A549 (cell line): Measurements from ENCODE around the gene LYRM2. TPM values are rescaled to one million over a fixed set of nuclear protein-coding genes. Genes with fewer than 3 reads are reported as not detected.

ENCODE experiments used
- ATAC-seq, 2 experiments: fragments of 200-7000 bp in 1 of 2; fragments of >200 bp in 1 of 2; cut with Nextera tagmentation in 1 of 2; cut with Tn5 transposase in 1 of 2; 3 replicates each; pipeline versions ENCODE4 v1.8.0 to v1.9.1; 2018 to 2020; ENCODE audit warnings: mild to moderate bottlenecking in 1 of 2, moderate library complexity in 1 of 2
- CTCF ChIA-PET: fragments of 300-600 bp; sonication (Branson Sonifier 250); formaldehyde crosslinking; extraction: SDS; loops from one replicate; lab custom pipeline; 2021; ENCODE audit warnings: antibody characterized with exemption, inconsistent platforms; lab: Yijun Ruan, JAX
- POLR2A ChIA-PET: fragments of 350-600 bp; formaldehyde crosslinking; extraction: SDS; loops from one replicate; lab custom pipeline; 2021; ENCODE audit warnings: antibody characterized with exemption, inconsistent platforms; lab: Yijun Ruan, JAX
- DNase-seq, 2 experiments: peaks; one replicate each; pipeline versions ENCODE4 v3.0.0 to v3.0.0-alpha.2; 2011 to 2016; ENCODE audit warnings: low read depth in 1 of 2, low spot score in 1 of 2
- FAIRE-seq: peaks from 2 replicates; lab custom pipeline; 2011; peaks lifted over from hg19 to GRCh38; lab: Jason Lieb, UNC
- H3K27ac ChIP-seq, 2 experiments: fragments of >200 bp; sonication (Bioruptor Twin); formaldehyde crosslinking; 3 replicates each; pipeline ENCODE4 v1.5.1; 2016 to 2017
- H3K4me1 ChIP-seq: fragments of >200 bp; sonication (Bioruptor Twin); formaldehyde crosslinking; 3 replicates; pipeline ENCODE4 v1.6.1; 2016
- H3K4me2 ChIP-seq: fragments of >200 bp; sonication (Bioruptor Twin); formaldehyde crosslinking; 3 replicates; pipeline ENCODE4 v1.6.1; 2016
- H3K4me3 ChIP-seq: fragments of >200 bp; sonication (Bioruptor Twin); formaldehyde crosslinking; 3 replicates; pipeline ENCODE4 v1.5.1; 2016
- H3K9me3 ChIP-seq: fragments of >200 bp; sonication (Bioruptor Twin); formaldehyde crosslinking; 3 replicates; pipeline ENCODE4 v1.6.1; 2016
- CBX2 ChIP-seq: fragments of 200-600 bp; sonication (generic); IDR thresholded peaks from 2 replicates; pipeline ENCODE4 v1.6.1; 2016; ENCODE audit warnings: low read depth, mild to moderate bottlenecking, borderline replicate concordance
- CEBPB ChIP-seq, 2 experiments: fragments of >200 bp in 1 of 2; sonication (Bioruptor Twin) in 1 of 2; formaldehyde crosslinking in 1 of 2; IDR thresholded peaks; 2 replicates each; pipeline ENCODE4 v1.6.1; 2012 to 2016
- FOSB ChIP-seq: fragments of 250-450 bp; sonication (Bioruptor Pico); IDR thresholded peaks from 2 replicates; pipeline ENCODE4 v1.5.0; 2020; ENCODE audit warnings: mild to moderate bottlenecking, moderate library complexity
- FOSL2 ChIP-seq, 2 experiments: fragments of 450-650 bp in 1 of 2; fragments of >200 bp in 1 of 2; sonication (Bioruptor Twin) in 1 of 2; formaldehyde crosslinking; IDR thresholded peaks; 2 replicates each; pipeline versions ENCODE4 v1.5.0 to v1.6.1; 2016 to 2020; ENCODE audit warnings: mild to moderate bottlenecking in 1 of 2, moderate library complexity in 1 of 2
- FOXS1 ChIP-seq: fragments of 250-450 bp; sonication (Bioruptor Pico); IDR thresholded peaks from 2 replicates; pipeline ENCODE4 v1.5.0; 2020; ENCODE audit warnings: mild to moderate bottlenecking, moderate library complexity
- MAFK ChIP-seq: fragments of 450-650 bp; IDR thresholded peaks from 2 replicates; pipeline ENCODE4 v1.6.1; 2014; ENCODE audit not compliant: partially characterized antibody
- MYC ChIP-seq: IDR thresholded peaks from 2 replicates; pipeline ENCODE4 v1.6.1; 2012; ENCODE audit warnings: mild to moderate bottlenecking, inconsistent platforms, low read length, improper control_type of control experiment, borderline replicate concordance
- NFE2L2 ChIP-seq: fragments of 150-350 bp; conservative IDR thresholded peaks from 2 replicates; pipeline ENCODE4 v1.6.1; 2014; ENCODE audit warnings: low read length
- NPAS2 ChIP-seq: fragments of 250-450 bp; sonication (Bioruptor Pico); IDR thresholded peaks from 2 replicates; pipeline ENCODE4 v1.8.0; 2022; ENCODE audit warnings: mild to moderate bottlenecking, moderate library complexity, borderline replicate concordance
- NR3C1 ChIP-seq: fragments of >200 bp; sonication (Bioruptor Twin); formaldehyde crosslinking; IDR thresholded peaks from 3 replicates; pipeline ENCODE4 v1.6.1; 2017
- POLR2AphosphoS2 ChIP-seq: conservative IDR thresholded peaks from 2 replicates; pipeline ENCODE4 v1.6.1; 2012; ENCODE audit warnings: low read length, improper control_type of control experiment, inconsistent platforms
- RARB ChIP-seq: fragments of 250-450 bp; sonication (Bioruptor Pico); IDR thresholded peaks from 2 replicates; pipeline ENCODE4 v1.8.0; 2021; ENCODE audit warnings: mild to moderate bottlenecking, moderate library complexity
- SMC3 ChIP-seq: fragments of >200 bp; sonication (Bioruptor Twin); formaldehyde crosslinking; IDR thresholded peaks from 3 replicates; pipeline ENCODE4 v1.6.1; 2018; ENCODE audit warnings: inconsistent platforms
- ZC3H11A ChIP-seq: fragments of 450-650 bp; IDR thresholded peaks from 2 replicates; pipeline ENCODE4 v1.6.1; 2014; ENCODE audit warnings: antibody characterized with exemption, mild to moderate bottlenecking
- WGBS: methylation state at CpG from one replicate; pipeline ENCODE4 v1.1.6; 2017; ENCODE audit errors: missing lambda C conversion rate; 5-methylcytosine and 5-hydroxymethylcytosine counted together
- polyA plus RNA-seq, 4 experiments: library from polyadenylated mRNA; depleted of rRNA in 3 of 4; stranded (reverse); fragments of >200 nt; fragmentation: RNase III in 1 of 4; extraction: RNeasy Plus Mini Kit Qiagen cat#74134 plus additional on column Dnase treatment in 1 of 4; gene quantifications; 2 replicates in 3 of 4; 3 replicates in 1 of 4; pipeline ENCODE4 v1.2.3, GENCODE V29; 2011 to 2017
- TF ChIP-seq, protein P1 (sequence below): fragments of 250-450 bp; sonication (Bioruptor Pico); IDR thresholded peaks from 2 replicates; pipeline ENCODE4 v1.5.0; 2020; ENCODE audit warnings: low read depth, mild to moderate bottlenecking, moderate library complexity
- TF ChIP-seq, protein P2 (sequence below): fragments of 250-450 bp; sonication (Bioruptor Pico); IDR thresholded peaks from 2 replicates; pipeline ENCODE4 v1.5.0; 2021; ENCODE audit warnings: mild to moderate bottlenecking, moderate library complexity, borderline replicate concordance
- TF ChIP-seq, protein P3 (sequence below): fragments of 450-650 bp; IDR thresholded peaks from 2 replicates; pipeline ENCODE4 v1.6.1; 2014; ENCODE audit warnings: antibody characterized with exemption
- TF ChIP-seq, protein P4 (sequence below): IDR thresholded peaks from 2 replicates; pipeline ENCODE4 v1.6.1; 2012; ENCODE audit warnings: low read depth, borderline replicate concordance

LYRM2 gene
- polyA plus RNA-seq, 2 of the 4 experiments (the other 2 are of a cell fraction), result 33.2 to 56.0 TPM

DNA sequence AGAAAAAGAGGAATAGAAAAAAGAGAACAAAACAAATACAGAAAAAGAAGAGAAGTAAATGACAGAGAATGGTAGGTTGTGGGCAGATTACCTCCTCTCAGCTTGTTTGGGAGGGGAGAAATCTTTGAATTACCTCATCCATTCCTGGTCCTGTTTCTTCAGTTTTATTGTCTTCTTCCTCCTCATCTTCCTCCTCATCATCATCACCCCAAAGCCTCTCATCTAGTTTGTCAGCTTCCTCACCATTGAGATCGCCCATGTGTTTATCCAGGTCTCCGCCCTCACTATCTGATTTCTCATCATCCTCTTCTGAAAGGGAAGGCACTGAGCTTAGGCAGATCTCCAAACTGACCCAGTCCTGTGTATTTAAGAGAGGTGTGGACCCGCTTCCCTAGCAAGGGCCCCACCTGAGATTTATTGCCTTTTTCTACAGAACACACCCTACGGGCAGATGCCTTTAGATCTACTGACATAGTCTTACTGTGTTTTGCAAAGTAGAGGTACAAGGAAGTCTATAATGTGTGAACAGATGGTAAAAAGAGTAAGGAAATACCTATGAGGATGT, 24.2 kb upstream of the LYRM2 start:
- ATAC-seq, result no peak
- no peak overlapping the region for H3K4me2 ChIP-seq
- no peak overlapping the region for H3K4me3 ChIP-seq
- no peak for DNase-seq
- WGBS, result 97% methylated on average over 4 of the region's 4 CpGs
- TF ChIP-seq ZC3H11A (no peak), NFE2L2 (no peak)
- CTCF ChIA-PET, result no interaction called here
- no peaks in the 10 kb centered on the region for H3K9me3 ChIP-seq
- no peaks in the 10 kb centered on the region for H3K4me1 ChIP-seq
- FAIRE-seq, result no peak
- POLR2A ChIA-PET, result no interaction called here
- no peak overlapping the region for H3K27ac ChIP-seq

DNA sequence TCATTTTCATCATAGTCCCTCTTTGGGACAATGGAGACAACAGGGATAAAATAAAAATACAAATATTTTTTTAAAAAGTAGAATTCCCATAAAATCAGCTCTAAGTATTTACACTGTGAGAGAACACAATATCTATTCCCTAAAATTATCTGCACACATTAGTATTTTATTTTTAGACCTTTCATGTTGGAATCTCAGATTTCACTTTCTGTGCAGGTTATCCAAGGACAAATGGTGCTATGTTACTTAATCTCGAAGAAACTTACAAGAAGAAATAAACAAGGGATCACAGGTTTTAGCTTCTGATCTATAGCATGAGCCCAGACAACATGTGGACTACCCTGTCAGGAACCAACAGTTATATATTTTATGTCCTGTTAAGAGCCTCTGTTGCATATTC, 23.0 kb upstream of the LYRM2 start:
- ChIA-PET CTCF (no interaction called here), POLR2A (no interaction called here)
- no peak for DNase-seq
- Histone ChIP-seq H3K27ac (no peak overlapping the region), H3K4me1 (no peaks in the 10 kb centered on the region)
- WGBS, result 100% methylated on average over 1 of the region's 1 CpG
- TF ChIP-seq RARB (CRISPR knock-in tag), result no peak
- TF ChIP-seq, protein P1, sequence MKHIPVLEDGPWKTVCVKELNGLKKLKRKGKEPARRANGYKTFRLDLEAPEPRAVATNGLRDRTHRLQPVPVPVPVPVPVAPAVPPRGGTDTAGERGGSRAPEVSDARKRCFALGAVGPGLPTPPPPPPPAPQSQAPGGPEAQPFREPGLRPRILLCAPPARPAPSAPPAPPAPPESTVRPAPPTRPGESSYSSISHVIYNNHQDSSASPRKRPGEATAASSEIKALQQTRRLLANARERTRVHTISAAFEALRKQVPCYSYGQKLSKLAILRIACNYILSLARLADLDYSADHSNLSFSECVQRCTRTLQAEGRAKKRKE, result no peak
- TF ChIP-seq, protein P2, sequence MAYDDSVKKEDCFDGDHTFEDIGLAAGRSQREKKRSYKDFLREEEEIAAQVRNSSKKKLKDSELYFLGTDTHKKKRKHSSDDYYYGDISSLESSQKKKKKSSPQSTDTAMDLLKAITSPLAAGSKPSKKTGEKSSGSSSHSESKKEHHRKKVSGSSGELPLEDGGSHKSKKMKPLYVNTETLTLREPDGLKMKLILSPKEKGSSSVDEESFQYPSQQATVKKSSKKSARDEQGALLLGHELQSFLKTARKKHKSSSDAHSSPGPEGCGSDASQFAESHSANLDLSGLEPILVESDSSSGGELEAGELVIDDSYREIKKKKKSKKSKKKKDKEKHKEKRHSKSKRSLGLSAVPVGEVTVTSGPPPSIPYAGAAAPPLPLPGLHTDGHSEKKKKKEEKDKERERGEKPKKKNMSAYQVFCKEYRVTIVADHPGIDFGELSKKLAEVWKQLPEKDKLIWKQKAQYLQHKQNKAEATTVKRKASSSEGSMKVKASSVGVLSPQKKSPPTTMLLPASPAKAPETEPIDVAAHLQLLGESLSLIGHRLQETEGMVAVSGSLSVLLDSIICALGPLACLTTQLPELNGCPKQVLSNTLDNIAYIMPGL (CRISPR knock-in tag), result no peak
- no peak for TF ChIP-seq FOSB
- no peak for TF ChIP-seq SMC3
- no peak for TF ChIP-seq FOXS1 (CRISPR knock-in tag)
- TF ChIP-seq, protein P3, sequence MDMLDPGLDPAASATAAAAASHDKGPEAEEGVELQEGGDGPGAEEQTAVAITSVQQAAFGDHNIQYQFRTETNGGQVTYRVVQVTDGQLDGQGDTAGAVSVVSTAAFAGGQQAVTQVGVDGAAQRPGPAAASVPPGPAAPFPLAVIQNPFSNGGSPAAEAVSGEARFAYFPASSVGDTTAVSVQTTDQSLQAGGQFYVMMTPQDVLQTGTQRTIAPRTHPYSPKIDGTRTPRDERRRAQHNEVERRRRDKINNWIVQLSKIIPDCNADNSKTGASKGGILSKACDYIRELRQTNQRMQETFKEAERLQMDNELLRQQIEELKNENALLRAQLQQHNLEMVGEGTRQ, result no peak
- TF ChIP-seq, all 56 proteins: peak for 0
- ATAC-seq, result no peak
- no peaks in the 10 kb centered on the region for H3K9me3 ChIP-seq
- FAIRE-seq, result no peak
- H3K4me3 ChIP-seq, result no peak overlapping the region
- H3K4me2 ChIP-seq, result no peak overlapping the region

DNA sequence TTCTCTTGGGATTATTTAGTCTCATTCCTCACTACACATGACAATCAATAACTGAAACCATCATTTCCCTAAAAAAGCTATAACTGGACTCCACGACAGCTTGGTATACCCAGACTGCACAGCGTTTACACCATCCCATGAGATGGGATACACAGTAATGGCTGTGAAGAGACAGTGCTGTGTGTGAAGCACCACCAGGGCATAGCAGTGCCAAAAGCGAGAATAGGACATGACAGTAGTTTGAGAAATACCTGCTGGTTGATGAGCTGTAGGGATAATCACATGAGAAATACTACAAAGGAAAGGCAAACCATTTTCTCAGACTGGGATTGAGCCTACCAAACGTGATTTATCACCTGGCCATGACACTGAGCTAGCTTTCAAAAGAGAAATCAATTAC, 22.4 kb upstream of the LYRM2 start:
- TF ChIP-seq NPAS2 (CRISPR knock-in tag) (no peak), NR3C1 (no peak), CEBPB (IDR thresholded peaks at IDR 0.05) (no peak), CBX2 (no peak), POLR2AphosphoS2 (no peak), MYC (no peak), FOSL2 (IDR thresholded peaks at IDR 0.05) (no peak), FOSL2 (CRISPR knock-in tag; IDR thresholded peaks at IDR 0.05) (no peak)
- Histone ChIP-seq H3K9me3 (no peaks in the 10 kb centered on the region), H3K27ac (no peak overlapping the region), H3K4me1 (no peaks in the 10 kb centered on the region), H3K4me3 (no peak overlapping the region), H3K4me2 (no peak overlapping the region)
- 77% methylated on average over 4 of the region's 4 CpGs for WGBS
- DNase-seq (no peak), FAIRE-seq (no peak), ATAC-seq (no peak)
- CTCF ChIA-PET, result no interaction called here
- POLR2A ChIA-PET, result no interaction called here

DNA sequence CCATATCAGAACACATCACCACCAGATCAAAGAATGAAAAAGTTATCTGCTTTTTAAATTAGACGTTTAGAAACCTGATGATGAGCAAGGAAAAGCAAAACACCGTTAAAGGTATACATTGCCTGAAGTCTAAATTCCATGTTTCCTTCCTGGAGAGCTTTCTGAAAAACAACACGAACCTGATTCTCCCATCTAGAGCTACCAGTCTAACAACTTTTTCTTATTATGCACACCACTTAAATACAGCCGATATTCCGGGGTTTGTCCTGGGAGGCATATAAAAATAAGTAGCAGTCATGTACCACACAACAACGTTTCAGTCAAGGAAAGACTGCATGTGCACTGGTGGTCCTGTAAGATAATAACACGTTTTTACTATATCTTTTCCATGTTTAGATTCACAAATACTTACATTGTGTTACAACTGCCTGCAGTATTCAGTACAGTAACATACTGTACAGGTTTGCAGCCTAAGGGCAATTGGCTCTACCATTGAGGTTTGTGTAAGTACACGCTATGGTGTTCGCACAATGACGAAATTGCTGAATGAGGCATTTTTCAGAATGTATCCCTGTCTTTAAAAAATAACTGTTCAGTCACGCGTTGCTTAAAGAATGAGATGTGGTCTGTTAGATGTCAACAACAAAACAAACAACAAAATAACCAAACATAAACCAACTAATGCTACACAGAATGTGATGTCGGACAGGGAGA, 19.1 kb upstream of the LYRM2 start:
- Histone ChIP-seq H3K9me3 (no peaks in the 10 kb centered on the region), H3K4me2 (no peak overlapping the region), H3K4me3 (no peak overlapping the region), H3K27ac (no peak overlapping the region), H3K4me1 (no peaks in the 10 kb centered on the region)
- ChIA-PET CTCF (no interaction called here), POLR2A (no interaction called here)
- ATAC-seq (no peak), FAIRE-seq (no peak), DNase-seq (no peak)
- TF ChIP-seq, protein P4, sequence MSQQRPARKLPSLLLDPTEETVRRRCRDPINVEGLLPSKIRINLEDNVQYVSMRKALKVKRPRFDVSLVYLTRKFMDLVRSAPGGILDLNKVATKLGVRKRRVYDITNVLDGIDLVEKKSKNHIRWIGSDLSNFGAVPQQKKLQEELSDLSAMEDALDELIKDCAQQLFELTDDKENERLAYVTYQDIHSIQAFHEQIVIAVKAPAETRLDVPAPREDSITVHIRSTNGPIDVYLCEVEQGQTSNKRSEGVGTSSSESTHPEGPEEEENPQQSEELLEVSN, result no peak
- peak; percentile 67 for TF ChIP-seq MAFK
- 88% methylated on average over 13 of the region's 13 CpGs for WGBS
